Natural killer cell (primary cell): ENCODE data around the gene RUNX1. TPM values are rescaled to one million over a fixed set of nuclear protein-coding genes. Genes with fewer than 3 reads are reported as not detected.

Experiments used
- ATAC-seq, 3 donors: fragments of 150-1000 bp in 2 of 3; fragments of 200-7000 bp in 1 of 3; cut with Tn5 transposase; 1 replicate in 1 of 3; 2 replicates in 2 of 3; pipeline ENCODE4 v1.10.0; 2021; ENCODE audit warnings: mild to moderate bottlenecking in 2 of 3, moderate library complexity in 2 of 3
- DNase-seq, 2 donors: peaks; one replicate each; pipeline versions ENCODE4 v3.0.0 to v3.0.0-alpha.2; 2013 to 2021; ENCODE audit warnings: mixed read lengths in 1 of 2
- H3K27ac ChIP-seq: one replicate; pipeline ENCODE4 v1.5.1; 2013; ENCODE audit warnings: mild to moderate bottlenecking, low read length
- H3K27me3 ChIP-seq: one replicate; pipeline ENCODE4 v1.6.1; 2013; ENCODE audit warnings: low read length; ENCODE audit not compliant: control insufficient read depth, insufficient read depth
- H3K36me3 ChIP-seq: one replicate; pipeline ENCODE4 v1.6.1; 2013; ENCODE audit warnings: low read length; ENCODE audit not compliant: control insufficient read depth, insufficient read depth
- H3K4me1 ChIP-seq: one replicate; pipeline ENCODE4 v1.6.1; 2013; ENCODE audit warnings: low read length; ENCODE audit not compliant: control insufficient read depth, insufficient read depth
- H3K4me3 ChIP-seq: one replicate; pipeline ENCODE4 v1.5.1; 2013; ENCODE audit warnings: low read length
- H3K9me3 ChIP-seq: one replicate; pipeline ENCODE4 v1.6.1; 2013; ENCODE audit warnings: low read length; ENCODE audit not compliant: control insufficient read depth, insufficient read depth
- H3K27ac Mint-ChIP-seq, 2 donors: one replicate each; pipeline ENCODE4 v1.8.0; 2022; ENCODE audit warnings: mild to moderate bottlenecking in 2 of 2, mixed read lengths in 2 of 2, moderate library complexity in 1 of 2
- H3K27me3 Mint-ChIP-seq, 2 donors: one replicate each; pipeline ENCODE4 v1.8.0; 2022; ENCODE audit warnings: low read depth in 2 of 2, mixed read lengths in 2 of 2
- H3K36me3 Mint-ChIP-seq: one replicate; pipeline ENCODE4 v1.8.0; 2022; ENCODE audit warnings: mixed read lengths
- H3K4me1 Mint-ChIP-seq, 2 donors: one replicate each; pipeline ENCODE4 v1.8.0; 2022; ENCODE audit warnings: mixed read lengths in 2 of 2
- H3K4me3 Mint-ChIP-seq: one replicate; pipeline ENCODE4 v1.8.0; 2022; ENCODE audit warnings: mild to moderate bottlenecking, moderate library complexity, mixed read lengths
- H3K9me3 Mint-ChIP-seq, 2 donors: one replicate each; pipeline ENCODE4 v1.8.0; 2022; ENCODE audit warnings: mixed read lengths in 2 of 2
- WGBS: methylation state at CpG from one replicate; pipeline ENCODE4 v1.1.7; 2013; ENCODE audit warnings: missing lambda C conversion rate; ENCODE audit not compliant: insufficient coverage; 5-methylcytosine and 5-hydroxymethylcytosine counted together
- intact Hi-C: fragments of 100-400 bp; cut with micrococcal nuclease; formaldehyde crosslinking; loops from one replicate; pipeline ENCODE4 v1.14.2; 2022
- total RNA-seq, 4 donors: library from RNA; stranded (reverse); fragments of 120-200 nt in 1 of 4; gene quantifications; one replicate each; pipeline versions ENCODE4 v1.2.3 to v1.2.4, GENCODE V29; 2013 to 2022
- TF ChIP-seq, protein P1 (sequence below): fragments of 200-600 bp; IDR thresholded peaks from one replicate; pipeline ENCODE4 v1.8.0; 2022; ENCODE audit warnings: antibody characterized with exemption

Gene RUNX1
- total RNA-seq, 3 donors from 2014 or later (not counting 1 experiment from before 2014, with no cell fraction given) = 62.1 to 171 (median 98.2) TPM

DNA sequence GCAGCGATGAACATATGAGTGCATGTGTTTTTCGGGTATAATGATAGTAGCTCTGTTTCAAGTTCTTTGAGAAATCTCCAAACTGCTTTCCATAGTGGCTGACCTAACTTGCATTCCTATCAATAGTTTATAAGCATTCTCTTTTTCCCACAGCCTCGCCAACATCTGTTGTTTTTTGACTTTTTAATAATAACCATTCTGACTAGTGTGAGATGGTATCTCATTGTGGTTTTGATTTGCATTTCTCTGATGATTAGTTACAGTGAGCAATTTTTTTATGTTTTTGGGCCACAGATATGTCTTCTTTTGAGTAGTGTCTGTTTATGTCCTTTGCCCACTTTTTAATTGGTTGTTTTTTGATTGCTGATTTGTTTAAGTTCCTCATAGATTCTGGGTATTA, 10.6 kb upstream of the RUNX1 start:
- no peaks in the 10 kb centered on the region for H3K36me3 ChIP-seq
- TF ChIP-seq, protein P1, sequence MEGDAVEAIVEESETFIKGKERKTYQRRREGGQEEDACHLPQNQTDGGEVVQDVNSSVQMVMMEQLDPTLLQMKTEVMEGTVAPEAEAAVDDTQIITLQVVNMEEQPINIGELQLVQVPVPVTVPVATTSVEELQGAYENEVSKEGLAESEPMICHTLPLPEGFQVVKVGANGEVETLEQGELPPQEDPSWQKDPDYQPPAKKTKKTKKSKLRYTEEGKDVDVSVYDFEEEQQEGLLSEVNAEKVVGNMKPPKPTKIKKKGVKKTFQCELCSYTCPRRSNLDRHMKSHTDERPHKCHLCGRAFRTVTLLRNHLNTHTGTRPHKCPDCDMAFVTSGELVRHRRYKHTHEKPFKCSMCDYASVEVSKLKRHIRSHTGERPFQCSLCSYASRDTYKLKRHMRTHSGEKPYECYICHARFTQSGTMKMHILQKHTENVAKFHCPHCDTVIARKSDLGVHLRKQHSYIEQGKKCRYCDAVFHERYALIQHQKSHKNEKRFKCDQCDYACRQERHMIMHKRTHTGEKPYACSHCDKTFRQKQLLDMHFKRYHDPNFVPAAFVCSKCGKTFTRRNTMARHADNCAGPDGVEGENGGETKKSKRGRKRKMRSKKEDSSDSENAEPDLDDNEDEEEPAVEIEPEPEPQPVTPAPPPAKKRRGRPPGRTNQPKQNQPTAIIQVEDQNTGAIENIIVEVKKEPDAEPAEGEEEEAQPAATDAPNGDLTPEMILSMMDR = no peak
- peaks cover 32 to 41% of the 10 kb centered on the region in 2 donors for H3K4me1 Mint-ChIP-seq
- H3K36me3 Mint-ChIP-seq = no peaks in the 10 kb centered on the region
- peaks cover 6 to 15% of the 10 kb centered on the region in 2 donors for H3K27me3 Mint-ChIP-seq
- H3K27ac Mint-ChIP-seq = no peak overlapping the region
- no peak overlapping the region for H3K4me3 ChIP-seq
- no peaks in the 10 kb centered on the region for H3K9me3 Mint-ChIP-seq
- no peak overlapping the region for H3K27ac ChIP-seq
- peaks cover 11% of the 10 kb centered on the region for H3K4me1 ChIP-seq
- H3K4me3 Mint-ChIP-seq = no peak overlapping the region
- no peaks in the 10 kb centered on the region for H3K9me3 ChIP-seq
- H3K27me3 ChIP-seq = no peaks in the 10 kb centered on the region
- no peak for DNase-seq
- 89% methylated on average over 2 of the region's 3 CpGs for WGBS
- ATAC-seq = no peak
- intact Hi-C loops = no loop called here

DNA sequence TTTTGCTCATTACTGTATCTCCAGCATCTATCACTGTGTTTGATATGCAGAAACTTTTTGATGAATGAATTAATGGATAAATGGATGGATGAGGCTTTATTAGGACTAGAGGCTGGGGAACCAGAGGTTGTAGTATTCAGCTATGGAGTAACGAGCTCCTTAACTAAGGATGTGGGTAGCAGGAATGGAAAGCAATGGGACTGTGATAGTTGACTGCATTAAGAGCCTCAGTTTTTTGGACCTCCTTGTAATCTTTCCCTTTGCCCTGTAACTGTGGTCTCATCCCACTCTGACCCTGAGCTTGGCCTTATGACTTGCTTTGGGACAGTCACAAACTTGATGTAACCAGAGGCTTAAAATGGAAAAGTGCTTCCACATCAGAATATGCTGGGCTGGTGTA, 9.0 kb upstream of the RUNX1 start:
- WGBS = 97% methylated on average over 1 of the region's 1 CpG
- Mint-ChIP-seq H3K27ac (no peak overlapping the region), H3K36me3 (no peaks in the 10 kb centered on the region), H3K4me3 (peak overlapping the region; percentile 68), H3K27me3 (peaks cover 4 to 7% of the 10 kb centered on the region in 2 donors), H3K4me1 (peaks cover 30 to 41% of the 10 kb centered on the region in 2 donors), H3K9me3 (no peaks in the 10 kb centered on the region)
- no peak for ATAC-seq
- DNase-seq = no peak
- no peak overlapping the region for H3K4me3 ChIP-seq
- TF ChIP-seq, protein P1 = no peak
- H3K27ac ChIP-seq = no peak overlapping the region
- peaks cover 11% of the 10 kb centered on the region for H3K4me1 ChIP-seq
- no peaks in the 10 kb centered on the region for H3K36me3 ChIP-seq
- no peaks in the 10 kb centered on the region for H3K9me3 ChIP-seq
- intact Hi-C loops = no loop called here
- no peaks in the 10 kb centered on the region for H3K27me3 ChIP-seq

DNA sequence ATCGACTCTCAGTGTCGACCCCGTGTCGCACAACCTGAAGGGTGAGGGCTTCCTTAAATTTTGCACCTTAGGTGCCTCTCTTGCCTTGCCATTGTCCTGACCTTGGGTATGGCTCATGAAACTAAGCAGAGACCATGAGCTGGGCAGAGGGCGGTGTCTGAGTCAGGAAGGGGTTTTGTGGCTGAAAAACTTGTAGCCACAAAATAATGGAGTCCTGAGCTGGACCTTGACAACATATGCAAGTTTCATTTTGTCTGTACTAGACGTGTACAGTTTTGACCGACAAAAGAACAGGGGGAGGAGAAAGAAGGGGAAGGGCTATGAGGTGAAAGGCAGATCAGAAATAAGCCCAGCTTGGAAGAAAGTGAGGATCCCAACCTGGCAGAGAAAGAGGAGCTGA, 8.3 kb upstream of the RUNX1 start:
- Mint-ChIP-seq H3K27ac (peak overlapping the region in 1 of 2 donors; percentile 52), H3K4me3 (peak overlapping the region; percentile 68), H3K4me1 (peaks cover 35 to 41% of the 10 kb centered on the region in 2 donors), H3K27me3 (peaks cover 4 to 7% of the 10 kb centered on the region in 2 donors), H3K9me3 (no peaks in the 10 kb centered on the region), H3K36me3 (no peaks in the 10 kb centered on the region)
- TF ChIP-seq, protein P1 = no peak
- H3K36me3 ChIP-seq = no peaks in the 10 kb centered on the region
- intact Hi-C loops = no loop called here
- no peaks in the 10 kb centered on the region for H3K9me3 ChIP-seq
- no peak overlapping the region for H3K4me3 ChIP-seq
- DNase-seq (no peak), ATAC-seq (peak in 2 of 3 donors; percentile 44 to 74)
- H3K27me3 ChIP-seq = no peaks in the 10 kb centered on the region
- peaks cover 12% of the 10 kb centered on the region for H3K4me1 ChIP-seq
- WGBS = 33% methylated on average over 7 of the region's 7 CpGs
- no peak overlapping the region for H3K27ac ChIP-seq
